ENCODE results near the gene HSDL2.

HSDL2 gene

GRCh38 chr9:112462855-112463254 lies 82.9 kb downstream of the HSDL2 start:
- DNase-seq: no peak

GRCh38 chr9:112465352-112465751 lies 85.4 kb downstream of the HSDL2 start:
- no peak for DNase-seq

DNA sequence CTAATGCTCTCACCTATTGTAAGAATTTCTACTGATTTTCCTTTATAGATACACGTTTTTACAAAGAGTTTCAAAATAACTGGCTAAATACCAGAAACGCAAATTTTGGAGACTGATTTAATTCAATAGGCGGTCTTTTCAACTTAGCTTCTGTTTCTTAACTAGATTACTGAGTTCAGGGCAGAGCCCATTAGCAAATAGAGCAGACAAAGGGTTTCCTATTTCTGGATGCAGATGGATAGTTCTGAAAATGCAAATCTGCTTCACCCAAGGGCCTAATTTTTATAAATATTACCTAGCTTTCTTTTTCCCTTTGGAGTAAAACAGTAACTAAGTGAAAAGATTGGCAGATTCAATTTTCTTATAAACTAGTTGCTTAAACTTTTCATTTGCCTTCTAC lies 93.1 kb downstream of the HSDL2 start:
- DNase-seq: no peak

GRCh38 chr9:112473986-112474385 lies 94.1 kb downstream of the HSDL2 start:
- DNase-seq: no peak

DNA sequence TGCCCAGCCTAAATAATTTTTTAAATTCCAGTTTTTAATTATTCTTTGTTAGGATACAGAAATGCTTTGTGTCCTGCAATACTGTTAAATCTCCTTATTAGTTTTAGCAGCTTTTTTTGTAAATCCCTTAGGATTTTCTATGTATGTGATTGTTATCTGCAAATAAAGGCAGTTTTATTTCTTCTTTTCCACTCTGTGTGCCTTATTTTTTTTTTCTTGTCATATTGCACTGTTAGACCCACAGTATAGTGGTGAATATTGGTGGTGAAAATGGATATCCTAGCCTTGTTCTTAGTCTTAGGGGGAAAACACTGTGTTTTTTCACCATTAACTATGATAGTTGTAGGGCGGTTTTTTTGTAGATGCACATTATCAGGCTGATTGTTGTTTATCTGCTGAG lies 95.4 kb downstream of the HSDL2 start:
- no peak for DNase-seq

GRCh38 chr9:112477330-112477729 lies 97.4 kb downstream of the HSDL2 start:
- no peak for DNase-seq

GRCh38 chr9:112479221-112479620 lies 99.3 kb downstream of the HSDL2 start:
- DNase-seq: no peak

DNA sequence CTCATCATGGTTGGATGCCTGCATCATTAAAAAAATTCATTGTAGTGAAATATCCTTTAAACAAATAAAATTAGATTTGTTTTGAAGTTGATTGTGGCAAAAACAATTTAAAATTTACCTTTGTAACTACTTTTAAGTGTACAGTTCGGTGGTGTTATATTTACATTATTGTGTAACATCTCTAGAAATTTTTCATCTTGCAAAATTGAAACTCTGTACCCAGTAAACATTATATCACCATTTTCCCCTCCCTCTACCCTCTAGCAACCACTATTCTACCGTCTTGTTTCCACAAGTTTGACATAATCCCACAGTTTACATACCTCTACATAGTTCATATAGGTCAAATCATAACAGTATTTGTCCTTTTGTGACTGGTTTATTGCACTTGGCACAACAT lies 104.7 kb downstream of the HSDL2 start:
- no peak for DNase-seq

- no peak for DNase-seq
These were observed 105.7 kb downstream of the HSDL2 start for GRCh38 chr9:112485574-112485973.

DNA sequence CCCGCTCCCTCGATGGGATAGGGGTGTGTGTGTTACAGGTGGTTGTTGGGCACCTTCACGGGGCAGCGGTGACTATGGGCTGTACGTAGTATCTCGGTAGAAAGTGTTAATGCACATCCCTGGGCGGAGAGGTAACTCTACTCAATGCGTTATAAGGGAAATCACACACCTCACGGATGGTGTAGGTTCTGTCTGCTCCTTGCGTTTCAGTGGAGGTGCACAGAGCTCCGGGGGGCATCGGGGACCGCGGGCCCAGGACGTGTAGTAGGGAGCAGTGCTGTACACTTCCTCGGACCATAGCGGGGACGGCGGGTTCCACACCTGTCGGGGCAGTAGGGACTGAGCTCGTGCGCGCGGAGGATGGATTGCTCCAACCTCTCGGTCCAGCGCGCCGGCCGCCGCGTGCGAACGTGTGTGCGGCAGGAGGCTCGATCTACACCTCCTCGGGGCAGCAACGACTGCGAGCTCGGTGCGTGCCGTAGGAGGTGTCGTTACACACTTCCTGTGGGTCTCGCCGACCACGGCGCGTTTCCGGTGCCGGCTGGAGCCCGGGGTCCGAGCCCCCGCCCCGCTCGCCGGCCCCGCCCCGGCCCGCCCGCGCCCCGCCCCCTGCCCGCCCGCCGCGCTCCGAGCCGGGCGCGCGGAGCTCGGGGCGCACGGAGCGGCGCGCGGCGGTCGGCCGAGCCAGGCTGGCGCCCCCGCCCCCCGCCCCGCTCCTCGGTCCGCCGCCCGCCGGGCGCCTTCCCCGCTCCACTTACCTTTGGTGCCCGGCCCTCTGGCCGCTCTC lies 106.5 kb downstream of the HSDL2 start, which contains the start of gene KIAA1958:
TSS of gene KIAA1958 (plus strand) at position 607 of the 787 bp plus-strand sequence. CDS start 87,254 bp downstream, outside the sequence.
- DNase-seq: peak; percentile 84

DNA sequence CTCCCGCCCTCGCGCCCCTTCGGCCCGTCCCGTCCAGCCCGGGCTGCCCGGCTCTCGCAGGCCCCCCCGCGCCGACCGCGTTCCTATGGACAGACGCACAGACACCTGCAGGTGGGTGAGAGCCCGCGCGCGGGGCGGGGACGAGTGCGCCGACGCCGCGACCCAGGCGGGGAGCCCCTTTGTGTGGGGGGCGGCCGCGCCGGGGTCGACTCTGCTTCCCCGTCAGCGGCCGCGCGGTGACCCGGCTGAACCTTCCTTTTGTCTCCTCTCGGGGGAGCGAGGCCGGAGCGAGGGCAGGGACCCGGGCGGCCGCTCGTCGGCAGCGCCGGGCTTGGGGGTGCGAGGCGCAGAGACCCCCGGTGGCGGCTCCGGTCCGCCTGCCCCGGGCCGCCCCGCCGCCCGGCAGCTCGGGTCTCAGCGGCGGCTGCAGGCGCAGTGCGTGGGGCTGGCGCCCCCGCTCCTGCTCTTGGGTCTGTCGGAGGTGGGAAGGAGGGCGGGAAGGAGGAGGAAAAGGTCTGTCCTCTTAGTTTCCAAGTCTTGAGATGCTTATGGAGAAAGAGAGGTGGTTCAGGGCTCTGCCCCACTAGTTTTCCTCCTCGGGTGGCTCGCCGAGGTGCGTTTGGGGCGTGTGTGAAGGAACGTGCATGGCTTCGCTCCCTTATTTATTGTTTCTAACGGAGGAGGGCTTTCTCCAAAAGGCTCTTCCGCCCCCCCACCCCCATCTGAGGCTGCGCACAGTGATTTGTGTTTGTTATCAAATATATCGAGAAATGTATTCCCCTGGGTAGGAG lies 107.3 kb downstream of the HSDL2 start:
- DNase-seq: peak; percentile 45

GRCh38 chr9:112487799-112488340 lies 108.0 kb downstream of the HSDL2 start:
- no peak for DNase-seq

DNA sequence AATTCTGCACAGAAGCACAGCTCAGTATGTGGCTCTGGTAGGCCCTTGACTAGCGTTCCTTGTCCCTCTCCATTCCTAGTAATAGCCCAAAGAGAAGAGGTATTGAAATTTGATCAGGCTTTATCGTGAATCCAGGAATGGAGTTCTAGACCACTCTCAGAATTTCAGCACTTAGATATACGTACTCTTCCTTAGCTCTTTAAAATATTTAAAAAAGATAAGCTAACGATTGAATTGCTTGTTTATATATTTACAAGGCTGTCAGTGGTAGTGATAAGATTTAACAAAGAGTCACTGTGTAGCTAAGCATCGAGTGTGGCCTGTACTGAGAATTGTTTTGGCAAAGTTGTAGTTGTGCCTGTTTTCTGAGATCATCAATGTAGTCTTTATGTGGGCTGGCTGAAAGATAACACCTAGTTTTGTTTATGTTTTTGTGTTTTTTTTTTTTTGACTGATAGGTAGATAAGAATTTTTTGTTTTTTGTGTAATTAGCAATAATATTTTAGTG lies 109.2 kb downstream of the HSDL2 start:
- DNase-seq: no peak

DNA sequence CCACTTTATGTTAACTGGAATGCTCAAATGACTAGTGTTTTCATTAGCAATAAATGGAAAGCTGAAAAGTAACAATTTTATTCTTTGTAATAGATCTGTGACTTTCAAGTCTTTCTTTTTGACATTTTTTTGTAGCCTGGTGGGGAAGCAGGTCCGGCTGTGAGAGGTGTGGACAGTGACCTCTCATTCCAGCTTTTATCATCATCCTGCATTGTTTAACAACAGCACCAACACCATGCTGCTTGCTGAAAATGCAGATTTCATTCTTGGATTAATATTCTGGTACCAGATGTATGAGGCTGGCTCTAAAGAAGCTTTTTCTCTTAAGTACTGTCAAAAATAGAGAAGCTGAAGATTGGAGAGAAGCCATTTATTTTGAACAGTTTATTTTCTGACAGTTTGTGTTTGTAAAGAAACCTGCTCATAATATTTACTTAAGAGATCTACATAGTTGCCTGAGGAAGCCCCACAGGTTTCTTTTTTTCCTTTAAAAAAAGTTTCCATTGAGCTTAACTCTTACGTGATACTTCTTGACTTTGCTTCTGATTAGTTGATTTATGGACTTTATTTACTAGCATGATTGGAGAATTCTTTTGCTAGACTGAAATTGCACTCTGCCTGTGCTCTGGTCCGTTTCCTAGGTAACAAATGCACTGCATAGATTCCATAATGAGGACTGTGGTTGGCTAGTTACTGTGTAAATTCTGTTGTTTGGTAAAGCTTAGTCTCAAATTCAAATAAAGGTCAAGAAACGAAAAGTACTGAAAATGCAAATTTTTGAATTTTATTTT lies 110.2 kb downstream of the HSDL2 start:
- no peak for DNase-seq

GRCh38 chr9:112493393-112494137 lies 113.7 kb downstream of the HSDL2 start:
- no peak for DNase-seq

DNA sequence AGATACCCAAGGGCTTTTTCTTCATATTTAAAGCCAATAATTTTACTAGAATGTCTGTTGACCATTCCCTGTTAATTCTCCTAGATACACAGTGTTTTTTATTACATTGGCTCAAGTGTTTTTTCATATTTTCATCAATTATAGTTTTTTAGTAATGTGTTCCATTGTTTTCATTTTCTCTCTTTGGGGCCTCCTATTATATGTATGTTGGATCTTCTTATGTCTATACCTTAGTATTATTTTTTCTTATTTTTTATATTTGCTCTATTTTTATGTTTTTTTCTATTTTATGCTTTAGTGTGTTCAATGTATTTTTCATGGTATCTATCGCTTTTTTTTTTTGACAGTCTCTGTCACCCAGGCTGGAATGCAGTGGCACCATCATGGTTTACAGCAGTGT lies 114.2 kb downstream of the HSDL2 start:
- no peak for DNase-seq

GRCh38 chr9:112495614-112496013 lies 115.7 kb downstream of the HSDL2 start:
- no peak for DNase-seq

GRCh38 chr9:112496074-112496722 lies 116.3 kb downstream of the HSDL2 start:
- DNase-seq: no peak

GRCh38 chr9:112500842-112501241 lies 120.9 kb downstream of the HSDL2 start:
- no peak for DNase-seq

DNA sequence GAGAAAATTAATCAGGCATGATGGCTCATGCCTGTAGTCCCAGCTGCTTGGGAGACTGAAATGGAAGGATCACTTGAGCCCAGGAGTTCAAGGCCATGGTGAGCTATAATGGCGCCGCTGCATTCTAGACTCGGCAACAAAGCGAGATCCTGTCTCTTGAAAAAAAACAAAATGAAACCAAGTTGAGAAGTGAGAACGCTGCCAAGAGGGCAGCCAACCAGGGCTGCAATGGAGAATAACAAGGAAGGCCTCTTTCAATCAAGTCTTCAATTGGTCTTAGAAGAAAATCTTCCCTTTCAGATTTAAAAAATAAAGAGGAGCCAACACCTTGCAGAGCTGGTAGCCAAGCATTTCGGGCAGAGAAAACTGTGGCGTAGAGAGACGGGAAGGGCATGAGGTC lies 121.4 kb downstream of the HSDL2 start:
- DNase-seq: no peak
